ENCODE data around the gene LTA4H.

DNA sequence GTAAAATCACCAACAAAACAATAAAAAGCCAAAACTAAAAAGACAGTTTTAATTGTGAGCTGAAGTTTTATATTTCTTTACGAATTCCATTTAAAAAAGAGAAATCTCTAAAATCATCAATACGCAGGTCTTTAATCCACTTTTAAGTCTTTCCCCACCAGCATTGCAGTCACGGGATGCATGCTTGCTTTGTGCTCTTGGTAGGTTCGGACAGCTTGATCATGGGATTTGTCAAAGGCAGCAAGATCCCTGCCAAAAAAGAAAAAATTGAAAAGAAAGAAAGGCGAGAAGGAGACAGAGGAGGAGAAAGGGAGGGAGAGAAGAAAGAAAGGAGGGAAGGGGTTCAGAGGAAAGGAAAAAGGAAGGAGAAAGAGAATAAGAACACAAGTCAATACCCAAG, 34.5 kb downstream of the LTA4H start:
- TF ChIP-seq, protein P1, sequence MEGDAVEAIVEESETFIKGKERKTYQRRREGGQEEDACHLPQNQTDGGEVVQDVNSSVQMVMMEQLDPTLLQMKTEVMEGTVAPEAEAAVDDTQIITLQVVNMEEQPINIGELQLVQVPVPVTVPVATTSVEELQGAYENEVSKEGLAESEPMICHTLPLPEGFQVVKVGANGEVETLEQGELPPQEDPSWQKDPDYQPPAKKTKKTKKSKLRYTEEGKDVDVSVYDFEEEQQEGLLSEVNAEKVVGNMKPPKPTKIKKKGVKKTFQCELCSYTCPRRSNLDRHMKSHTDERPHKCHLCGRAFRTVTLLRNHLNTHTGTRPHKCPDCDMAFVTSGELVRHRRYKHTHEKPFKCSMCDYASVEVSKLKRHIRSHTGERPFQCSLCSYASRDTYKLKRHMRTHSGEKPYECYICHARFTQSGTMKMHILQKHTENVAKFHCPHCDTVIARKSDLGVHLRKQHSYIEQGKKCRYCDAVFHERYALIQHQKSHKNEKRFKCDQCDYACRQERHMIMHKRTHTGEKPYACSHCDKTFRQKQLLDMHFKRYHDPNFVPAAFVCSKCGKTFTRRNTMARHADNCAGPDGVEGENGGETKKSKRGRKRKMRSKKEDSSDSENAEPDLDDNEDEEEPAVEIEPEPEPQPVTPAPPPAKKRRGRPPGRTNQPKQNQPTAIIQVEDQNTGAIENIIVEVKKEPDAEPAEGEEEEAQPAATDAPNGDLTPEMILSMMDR (IDR thresholded peaks at IDR 0.05) = no peak
- no peak for TF ChIP-seq POLR2AphosphoS5 (IDR thresholded peaks at IDR 0.05)
